Muscle layer of colon (tissue), 2 donors: Measurements from ENCODE around the gene MRPL34.

Experiments
- H3K27ac ChIP-seq: one replicate; pipeline ENCODE4 v1.7.0; 2013; ENCODE audit warnings: low read depth, mild to moderate bottlenecking, low read length, moderate library complexity
- H3K27me3 ChIP-seq, 2 donors: one replicate each; pipeline ENCODE4 v1.7.0; 2013; ENCODE audit warnings: low read length in 2 of 2, mild to moderate bottlenecking in 2 of 2; ENCODE audit not compliant: insufficient read depth in 2 of 2, control insufficient read depth in 1 of 2
- H3K36me3 ChIP-seq: one replicate; pipeline ENCODE4 v1.7.0; 2013; ENCODE audit warnings: mild to moderate bottlenecking, low read length; ENCODE audit not compliant: insufficient read depth
- H3K4me1 ChIP-seq: one replicate; pipeline ENCODE4 v1.7.0; 2013; ENCODE audit warnings: mild to moderate bottlenecking, low read length; ENCODE audit not compliant: insufficient read depth
- H3K4me3 ChIP-seq, 2 donors: one replicate each; pipeline ENCODE4 v1.7.0; 2013; ENCODE audit warnings: low read length in 2 of 2, low read depth in 1 of 2, mild to moderate bottlenecking in 1 of 2, moderate library complexity in 1 of 2
- H3K9ac ChIP-seq: one replicate; pipeline ENCODE4 v1.7.0; 2013; ENCODE audit warnings: low read length
- H3K9me3 ChIP-seq: one replicate; pipeline ENCODE4 v1.7.0; 2013; ENCODE audit warnings: mild to moderate bottlenecking, low read length
- donor health status: abdominal sarcoma.
- donor health status: Adenocarcinoma of cecum.

Gene MRPL34

GRCh38 chr19:17303167-17303939, 2.3 kb upstream of the MRPL34 start, which contains the start of gene ABHD8:
Gene ABHD8 (minus strand): TSS chr19:17303425. CDS start chr19:17301616, 1,809 bp downstream.
- Histone ChIP-seq H3K27ac (peak within 1 kb of the TSS; percentile 93), H3K4me3 (peak within 1 kb of the TSS; percentile 70 to 96), H3K9ac (peak within 1 kb of the TSS; percentile 65), H3K36me3 (peaks cover 6% of the 10 kb centered on the region), H3K4me1 (peaks cover 39% of the 10 kb centered on the region), H3K9me3 (no peaks in the 10 kb centered on the region), H3K27me3 (no peaks in the 10 kb centered on the region)

GRCh38 chr19:17303940-17304267, 1.8 kb upstream of the MRPL34 start:
- Histone ChIP-seq H3K27ac (peak overlapping the region; percentile 93), H3K27me3 (no peaks in the 10 kb centered on the region), H3K9ac (peak overlapping the region; percentile 34), H3K36me3 (peaks cover under 1% of the 10 kb centered on the region), H3K4me1 (peaks cover 39% of the 10 kb centered on the region), H3K9me3 (no peaks in the 10 kb centered on the region), H3K4me3 (peak overlapping the region in 1 of 2 donors; percentile 70)

- Histone ChIP-seq H3K36me3 (no peaks in the 10 kb centered on the region), H3K27me3 (no peaks in the 10 kb centered on the region), H3K27ac (peak overlapping the region; percentile 93), H3K4me1 (peaks cover 39% of the 10 kb centered on the region), H3K9ac (no peak overlapping the region), H3K4me3 (peak overlapping the region in 1 of 2 donors; percentile 79), H3K9me3 (no peaks in the 10 kb centered on the region)
Observed at GRCh38 chr19:17304386-17305215, 1.1 kb upstream of the MRPL34 start.

GRCh38 chr19:17305216-17305516, 506 bp upstream of the MRPL34 start:
- H3K9me3 ChIP-seq: no peaks in the 10 kb centered on the region
- H3K27me3 ChIP-seq: no peaks in the 10 kb centered on the region
- peak overlapping the region; percentile 93 for H3K27ac ChIP-seq
- no peaks in the 10 kb centered on the region for H3K36me3 ChIP-seq
- H3K4me1 ChIP-seq: peaks cover 42% of the 10 kb centered on the region
- H3K4me3 ChIP-seq: peak overlapping the region; percentile 66 to 79
- no peak overlapping the region for H3K9ac ChIP-seq

- Histone ChIP-seq H3K9ac (peak overlapping the region; percentile 67), H3K36me3 (no peaks in the 10 kb centered on the region), H3K27ac (peak overlapping the region; percentile 91), H3K4me3 (peak overlapping the region; percentile 66 to 79), H3K9me3 (no peaks in the 10 kb centered on the region), H3K4me1 (peaks cover 51% of the 10 kb centered on the region), H3K27me3 (no peaks in the 10 kb centered on the region)
Observed at GRCh38 chr19:17306285-17306714, 628 bp downstream of the MRPL34 start.

- peaks cover 47% of the 10 kb centered on the region for H3K4me1 ChIP-seq
- no peaks in the 10 kb centered on the region for H3K36me3 ChIP-seq
- H3K4me3 ChIP-seq: no peak overlapping the region
- H3K9ac ChIP-seq: no peak overlapping the region
- H3K9me3 ChIP-seq: no peaks in the 10 kb centered on the region
- peak overlapping the region; percentile 34 for H3K27ac ChIP-seq
- no peaks in the 10 kb centered on the region for H3K27me3 ChIP-seq
Observed at GRCh38 chr19:17307876-17308377, 2.3 kb downstream of the MRPL34 start.

- Histone ChIP-seq H3K4me1 (peaks cover 37% of the 10 kb centered on the region), H3K27me3 (no peaks in the 10 kb centered on the region), H3K36me3 (peaks cover 9% of the 10 kb centered on the region), H3K9ac (peak within 1 kb of the TSS; percentile 69), H3K4me3 (peak within 1 kb of the TSS; percentile 89 to 98), H3K27ac (peak within 1 kb of the TSS; percentile 89), H3K9me3 (no peaks in the 10 kb centered on the region)
Observed at GRCh38 chr19:17309198-17309964, 3.7 kb downstream of the MRPL34 start, which contains the start of gene DDA1. Gene DDA1 (plus strand): TSS chr19:17309563. CDS start chr19:17309655, 92 bp downstream.

GRCh38 chr19:17309965-17310461, 4.3 kb downstream of the MRPL34 start:
- peaks cover 31% of the 10 kb centered on the region for H3K4me1 ChIP-seq
- H3K27ac ChIP-seq: peak overlapping the region; percentile 89

GRCh38 chr19:17311455-17312188, 6.0 kb downstream of the MRPL34 start:
- no peak overlapping the region for H3K9ac ChIP-seq
- peaks cover 24% of the 10 kb centered on the region for H3K4me1 ChIP-seq
- H3K27ac ChIP-seq: no peak overlapping the region
- H3K9me3 ChIP-seq: no peaks in the 10 kb centered on the region
- peaks cover 19% of the 10 kb centered on the region for H3K36me3 ChIP-seq
- no peaks in the 10 kb centered on the region for H3K27me3 ChIP-seq
- no peak overlapping the region for H3K4me3 ChIP-seq

More at GRCh38 chr19:17309965-17310461, 4.3 kb downstream of the MRPL34 start:
- Histone ChIP-seq H3K9ac (peak overlapping the region; percentile 69), H3K27me3 (no peaks in the 10 kb centered on the region), H3K4me3 (peak overlapping the region; percentile 89 to 98), H3K9me3 (no peaks in the 10 kb centered on the region), H3K36me3 (peaks cover 13% of the 10 kb centered on the region)
